ENCODE results near the gene SLC26A6.

- TF ChIP-seq ELF4 (IDR thresholded peaks at IDR 0.05) = no peak
- no peak for TF ChIP-seq SP1 (IDR thresholded peaks at IDR 0.05)
- TF ChIP-seq HDGF (IDR thresholded peaks at IDR 0.05; ENCODE audit: borderline replicate concordance) = no peak
- TF ChIP-seq FOXM1 (IDR thresholded peaks at IDR 0.05; ENCODE audit: borderline replicate concordance) = no peak
- no peak for TF ChIP-seq ARNT (IDR thresholded peaks at IDR 0.05)
- no peak for TF ChIP-seq NFRKB (IDR thresholded peaks at IDR 0.05)
- TF ChIP-seq LEF1 (IDR thresholded peaks at IDR 0.05; ENCODE audit: borderline replicate concordance) = no peak
- no peak for TF ChIP-seq TARDBP (IDR thresholded peaks at IDR 0.05)
- no peak for TF ChIP-seq FOXA1 (IDR thresholded peaks at IDR 0.05)
- no peak for TF ChIP-seq CTBP1 (IDR thresholded peaks at IDR 0.05; ENCODE audit: borderline replicate concordance)
- no peak for TF ChIP-seq ZNF384 (IDR thresholded peaks at IDR 0.05)
Measured at GRCh38 chr3:48623851-48624547, 11.3 kb downstream of the SLC26A6 start.

Measured in HEK293T (cell line).